Measurements from ENCODE around the gene CEPT1.

CEPT1 gene

GRCh38 chr1:111221633-111222291 is 81.7 kb downstream of the CEPT1 start:
- Mint-ChIP-seq H3K4me1 (peaks cover 95% of the 10 kb centered on the region), H3K4me3 (peak overlapping the region; percentile 75), H3K27ac (peak overlapping the region; percentile 94), H3K9me3 (no peaks in the 10 kb centered on the region), H3K36me3 (peaks cover 11% of the 10 kb centered on the region)
- ATAC-seq (peak; percentile 82), DNase-seq (ENCODE audit: low spot score in 2 of 2) (peak in 1 of 2 donors; percentile 83)

- DNase-seq (ENCODE audit: low spot score in 2 of 2), result peak; percentile 77 to 91
- H3K9me3 Mint-ChIP-seq, result no peaks in the 10 kb centered on the region
- peak overlapping the region; percentile 94 for H3K27ac Mint-ChIP-seq
- ATAC-seq, result peak; percentile 44
- peaks cover 95% of the 10 kb centered on the region for H3K4me1 Mint-ChIP-seq
- peak overlapping the region; percentile 75 for H3K4me3 Mint-ChIP-seq
- peaks cover 11% of the 10 kb centered on the region for H3K36me3 Mint-ChIP-seq
Observed at GRCh38 chr1:111222308-111223125, 82.5 kb downstream of the CEPT1 start.

DNA sequence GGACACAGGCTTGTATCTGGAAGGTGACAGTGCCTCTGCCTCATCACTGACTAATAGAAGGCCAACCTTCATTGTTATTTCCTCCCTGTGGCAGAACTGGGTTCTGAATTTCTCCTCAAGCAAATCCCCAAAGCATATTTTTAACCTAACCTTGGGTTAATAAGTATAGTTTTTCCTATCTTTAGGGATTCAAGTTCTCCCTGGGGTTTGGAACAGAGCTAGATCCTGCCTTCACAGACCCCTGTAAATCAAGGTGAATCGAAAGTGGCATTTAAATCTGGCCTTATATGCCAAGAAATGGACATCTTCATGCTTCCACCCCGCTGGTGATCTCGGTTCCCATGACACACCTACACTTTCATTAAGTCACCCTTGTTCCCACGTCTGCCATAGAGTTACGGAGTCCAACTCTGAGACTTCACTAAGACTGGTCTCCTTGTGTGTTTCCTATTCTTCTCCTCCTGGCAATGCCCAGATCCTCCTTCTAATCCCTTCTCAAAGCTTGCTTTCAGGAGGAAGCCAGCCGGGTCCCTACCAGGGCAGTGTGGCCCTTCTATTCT is 83.2 kb downstream of the CEPT1 start:
- Mint-ChIP-seq H3K27ac (peak overlapping the region; percentile 94), H3K4me1 (peaks cover 95% of the 10 kb centered on the region), H3K4me3 (peak overlapping the region; percentile 75), H3K9me3 (no peaks in the 10 kb centered on the region), H3K36me3 (peaks cover 11% of the 10 kb centered on the region)
- DNase-seq (ENCODE audit: low spot score in 2 of 2) (no peak), ATAC-seq (no peak)

DNA sequence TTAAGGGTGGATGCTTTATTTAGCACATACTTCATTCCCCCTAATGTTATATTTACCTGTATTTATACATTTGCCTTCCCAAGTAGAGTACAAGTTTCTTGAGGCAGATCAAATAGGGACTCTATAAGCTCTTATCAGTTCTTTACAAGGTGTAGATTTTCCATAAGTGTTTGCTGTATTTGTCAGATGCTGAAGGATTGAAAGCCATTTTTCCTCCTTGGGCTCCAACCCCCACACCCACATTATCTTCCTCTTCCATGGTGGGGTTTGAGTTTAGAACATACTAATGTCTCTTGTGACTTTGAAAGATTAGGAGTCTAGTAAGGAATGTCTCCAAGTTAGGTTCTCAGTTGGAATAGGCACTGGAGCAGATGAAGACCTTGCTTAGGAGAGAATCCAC is 85.1 kb downstream of the CEPT1 start:
- Mint-ChIP-seq H3K36me3 (peaks cover 6% of the 10 kb centered on the region), H3K4me3 (peak overlapping the region; percentile 51), H3K27ac (peak overlapping the region; percentile 46), H3K9me3 (no peaks in the 10 kb centered on the region), H3K4me1 (peaks cover 87% of the 10 kb centered on the region)
- ATAC-seq (no peak), DNase-seq (ENCODE audit: low spot score in 2 of 2) (no peak)

GRCh38 chr1:111225717-111226400 is 85.8 kb downstream of the CEPT1 start:
- ATAC-seq (no peak), DNase-seq (ENCODE audit: low spot score in 2 of 2) (no peak)
- H3K36me3 Mint-ChIP-seq, result peaks cover 6% of the 10 kb centered on the region
- H3K9me3 Mint-ChIP-seq, result no peaks in the 10 kb centered on the region
- peaks cover 81% of the 10 kb centered on the region for H3K4me1 Mint-ChIP-seq
- H3K27ac Mint-ChIP-seq, result peak overlapping the region; percentile 46
- peak overlapping the region; percentile 51 for H3K4me3 Mint-ChIP-seq

DNA sequence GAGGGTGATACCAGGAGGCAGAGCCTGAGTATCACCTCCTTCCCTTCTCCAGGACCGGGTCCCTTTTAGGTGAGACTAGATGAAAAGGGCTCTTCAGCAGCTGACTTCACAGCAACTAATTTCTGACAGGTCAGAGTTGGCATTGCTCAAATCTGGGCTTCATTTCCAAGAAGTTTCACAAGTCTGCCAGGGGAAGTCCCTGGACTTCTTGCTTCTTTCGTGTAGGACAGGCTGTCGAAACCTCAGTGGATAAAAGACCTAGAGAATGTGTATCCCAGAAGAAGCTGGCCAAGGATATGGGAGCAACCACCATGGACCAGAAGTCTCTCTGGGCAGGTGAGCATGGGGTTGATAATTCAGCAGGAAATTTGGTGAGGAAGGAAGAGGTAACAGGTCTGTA is 87.4 kb downstream of the CEPT1 start, which contains the start of gene CHI3L2:
Gene CHI3L2, plus strand, starts transcription at position 280 of the 400 bp plus-strand sequence. Its CDS starts 17 bp downstream, at position 297.
- ATAC-seq, result no peak
- no peak within 1 kb of the TSS for H3K4me3 Mint-ChIP-seq
- H3K4me1 Mint-ChIP-seq, result peaks cover 65% of the 10 kb centered on the region
- no peaks in the 10 kb centered on the region for H3K9me3 Mint-ChIP-seq
- DNase-seq (ENCODE audit: low spot score in 2 of 2), result no peak
- no peaks in the 10 kb centered on the region for H3K36me3 Mint-ChIP-seq
- H3K27ac Mint-ChIP-seq, result peak within 1 kb of the TSS; percentile 46

- H3K27ac Mint-ChIP-seq, result no peak overlapping the region
- H3K4me3 Mint-ChIP-seq, result no peak overlapping the region
- DNase-seq (ENCODE audit: low spot score in 2 of 2), result no peak
- no peaks in the 10 kb centered on the region for H3K36me3 Mint-ChIP-seq
- no peaks in the 10 kb centered on the region for H3K9me3 Mint-ChIP-seq
- H3K4me1 Mint-ChIP-seq, result peaks cover 58% of the 10 kb centered on the region
- ATAC-seq, result peak; percentile 72
Observed at GRCh38 chr1:111227851-111228747, 88.1 kb downstream of the CEPT1 start.

- Mint-ChIP-seq H3K4me3 (peak overlapping the region; percentile 56), H3K9me3 (no peaks in the 10 kb centered on the region), H3K4me1 (peaks cover 52% of the 10 kb centered on the region), H3K36me3 (no peaks in the 10 kb centered on the region), H3K27ac (no peak overlapping the region)
- DNase-seq (ENCODE audit: low spot score in 2 of 2) (no peak), ATAC-seq (no peak)
Observed at GRCh38 chr1:111228748-111229126, 88.7 kb downstream of the CEPT1 start.

GRCh38 chr1:111232134-111232533 is 92.1 kb downstream of the CEPT1 start:
- DNase-seq (ENCODE audit: low spot score in 2 of 2) (no peak), ATAC-seq (no peak)
- Mint-ChIP-seq H3K4me1 (peaks cover 23% of the 10 kb centered on the region), H3K9me3 (no peaks in the 10 kb centered on the region), H3K4me3 (no peak overlapping the region), H3K27ac (no peak overlapping the region), H3K36me3 (no peaks in the 10 kb centered on the region)

DNA sequence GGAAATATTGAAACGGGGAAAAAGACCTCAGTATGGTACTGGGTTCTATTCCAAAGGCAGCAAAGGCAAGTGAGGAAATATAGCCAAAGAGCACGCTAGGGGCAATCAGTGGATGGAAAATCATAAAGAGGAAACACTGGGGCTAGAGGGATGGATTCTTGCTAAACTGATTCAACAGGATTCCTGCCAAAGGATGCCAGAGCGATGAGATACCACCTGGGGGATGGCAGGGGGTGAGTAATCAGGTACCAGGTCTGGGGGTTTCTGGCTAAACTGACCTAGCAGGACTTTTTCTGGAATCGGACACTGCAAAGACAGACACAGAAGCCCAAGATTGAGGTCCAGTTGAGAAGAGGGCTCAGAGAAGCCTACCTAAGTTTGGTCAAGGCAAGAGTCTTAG is 94.2 kb downstream of the CEPT1 start:
- no peaks in the 10 kb centered on the region for H3K9me3 Mint-ChIP-seq
- ATAC-seq, result no peak
- DNase-seq (ENCODE audit: low spot score in 2 of 2), result no peak
- H3K4me1 Mint-ChIP-seq, result peaks cover 12% of the 10 kb centered on the region
- no peak overlapping the region for H3K4me3 Mint-ChIP-seq
- H3K36me3 Mint-ChIP-seq, result no peaks in the 10 kb centered on the region
- no peak overlapping the region for H3K27ac Mint-ChIP-seq

Data from stimulated activated effector memory CD8-positive, alpha-beta T cell treated with anti-CD3 and anti-CD28 coated beads, Interleukin-12 subunit alpha, Interleukin-12 subunit beta, amount 100 ng/mL, for 72 hours (primary cell).